H4 (cell line): Measurements from ENCODE around the gene CYTH4. TPM values are rescaled to one million over a fixed set of nuclear protein-coding genes. Genes with fewer than 3 reads are reported as not detected.
A peak's percentile ranks its signal among the peaks of the same experiment; 100 is the strongest.
"Not testable (repeated sequence)": the region's sequence is repeated elsewhere in the genome, so short reads cannot be mapped to it uniquely, and the experiment has no call there.

Experiments used
- DNase-seq: peaks from one replicate; pipeline ENCODE4 v3.0.0-alpha.2; 2015; ENCODE audit warnings: low spot score
- total RNA-seq: library from RNA; depleted of rRNA; stranded (reverse); fragments of >200 nt; shearing (Covaris generic); gene quantifications from 2 replicates; pipeline ENCODE4 v1.2.3, GENCODE V29; 2014

CYTH4 gene
- total RNA-seq, 1 experiment from 2014 or later = 0.08 TPM

DNA sequence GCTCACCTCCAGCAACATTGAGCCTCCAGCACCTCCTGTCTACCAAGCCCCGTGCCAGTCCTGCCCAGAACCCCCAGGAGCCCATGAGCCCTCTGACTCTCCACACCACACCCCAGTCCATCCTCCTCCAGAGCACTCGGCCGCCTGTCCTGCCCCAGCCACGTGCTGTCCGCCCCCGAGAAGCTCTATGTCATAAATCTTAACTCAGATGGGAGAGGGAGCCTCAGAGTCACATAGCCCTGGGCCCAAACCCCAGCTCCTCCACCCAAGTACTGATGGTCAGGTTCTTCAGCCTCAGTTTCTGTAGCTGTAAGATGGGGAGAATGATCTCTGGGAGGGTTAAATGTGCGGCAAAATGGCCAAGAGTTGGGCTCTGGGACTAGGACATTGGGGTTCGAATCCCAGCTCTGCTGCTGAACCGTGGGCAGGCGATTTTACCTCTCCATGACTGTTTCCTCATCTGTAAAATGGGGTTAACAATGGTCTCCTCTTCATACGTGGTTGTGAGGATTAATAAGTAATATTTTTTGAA is 27.8 kb downstream of the CYTH4 start:
- no peak for DNase-seq

DNA sequence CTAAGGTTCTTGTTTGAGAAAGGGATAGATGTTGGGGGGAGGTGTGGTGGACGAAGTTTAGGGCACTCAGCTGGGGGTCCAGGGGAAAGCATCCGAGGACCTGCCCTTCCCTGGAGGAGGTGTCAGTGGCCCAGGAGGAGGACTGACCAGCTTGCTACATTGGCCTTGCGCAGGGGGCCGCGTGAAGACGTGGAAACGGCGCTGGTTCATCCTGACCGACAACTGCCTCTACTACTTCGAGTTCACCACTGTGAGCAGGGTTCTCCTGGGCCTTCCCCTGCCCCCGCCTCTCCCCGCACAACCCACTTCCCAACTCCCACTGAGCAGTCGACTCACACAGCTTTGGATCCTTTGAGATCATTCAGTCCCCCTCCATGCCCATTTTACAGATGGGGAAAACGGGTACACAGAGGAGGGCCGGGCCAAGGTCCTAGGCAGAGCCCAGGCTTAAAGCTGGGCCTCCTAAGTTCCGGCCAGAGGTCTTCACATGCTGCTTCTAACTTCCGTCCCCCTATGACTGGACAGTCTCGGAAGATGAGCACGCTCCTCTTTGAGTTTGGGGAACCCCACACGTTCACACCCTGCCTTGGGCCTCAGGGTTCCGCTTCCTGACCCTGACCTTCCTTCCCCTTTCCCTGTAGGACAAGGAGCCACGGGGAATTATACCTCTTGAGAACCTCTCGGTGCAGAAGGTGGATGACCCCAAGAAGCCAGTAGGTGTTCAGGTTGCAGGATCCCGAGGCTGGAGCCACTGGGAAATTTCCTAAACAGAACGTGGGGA is 28.7 kb downstream of the CYTH4 start:
- DNase-seq = no peak

DNA sequence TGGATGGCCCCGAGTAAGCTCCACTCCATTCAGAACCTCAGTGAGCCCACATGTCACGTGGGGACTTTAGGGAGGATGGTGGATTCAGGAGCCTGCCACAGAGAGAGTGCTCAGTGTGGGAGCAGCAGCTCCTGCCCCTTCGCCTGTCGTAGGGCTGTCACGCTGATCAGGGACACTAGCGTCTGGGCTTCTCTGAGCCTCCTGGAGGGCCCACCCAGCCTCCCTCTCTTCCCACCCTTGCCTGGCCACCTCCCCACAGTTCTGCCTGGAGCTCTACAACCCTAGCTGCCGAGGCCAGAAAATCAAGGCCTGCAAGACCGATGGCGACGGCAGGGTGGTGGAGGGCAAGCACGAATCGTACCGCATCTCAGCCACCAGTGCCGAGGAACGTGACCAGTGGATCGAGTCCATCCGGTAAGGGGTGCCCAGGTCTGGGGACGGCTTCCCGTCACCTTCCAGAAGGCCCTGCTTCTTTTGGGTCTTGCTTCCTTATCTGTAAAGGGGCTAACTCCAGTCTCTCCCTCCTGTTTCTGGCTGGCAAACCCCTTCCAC is 29.5 kb downstream of the CYTH4 start:
- DNase-seq = no peak

GRCh38 chr22:37312549-37313183 is 30.4 kb downstream of the CYTH4 start:
- DNase-seq = no peak

DNA sequence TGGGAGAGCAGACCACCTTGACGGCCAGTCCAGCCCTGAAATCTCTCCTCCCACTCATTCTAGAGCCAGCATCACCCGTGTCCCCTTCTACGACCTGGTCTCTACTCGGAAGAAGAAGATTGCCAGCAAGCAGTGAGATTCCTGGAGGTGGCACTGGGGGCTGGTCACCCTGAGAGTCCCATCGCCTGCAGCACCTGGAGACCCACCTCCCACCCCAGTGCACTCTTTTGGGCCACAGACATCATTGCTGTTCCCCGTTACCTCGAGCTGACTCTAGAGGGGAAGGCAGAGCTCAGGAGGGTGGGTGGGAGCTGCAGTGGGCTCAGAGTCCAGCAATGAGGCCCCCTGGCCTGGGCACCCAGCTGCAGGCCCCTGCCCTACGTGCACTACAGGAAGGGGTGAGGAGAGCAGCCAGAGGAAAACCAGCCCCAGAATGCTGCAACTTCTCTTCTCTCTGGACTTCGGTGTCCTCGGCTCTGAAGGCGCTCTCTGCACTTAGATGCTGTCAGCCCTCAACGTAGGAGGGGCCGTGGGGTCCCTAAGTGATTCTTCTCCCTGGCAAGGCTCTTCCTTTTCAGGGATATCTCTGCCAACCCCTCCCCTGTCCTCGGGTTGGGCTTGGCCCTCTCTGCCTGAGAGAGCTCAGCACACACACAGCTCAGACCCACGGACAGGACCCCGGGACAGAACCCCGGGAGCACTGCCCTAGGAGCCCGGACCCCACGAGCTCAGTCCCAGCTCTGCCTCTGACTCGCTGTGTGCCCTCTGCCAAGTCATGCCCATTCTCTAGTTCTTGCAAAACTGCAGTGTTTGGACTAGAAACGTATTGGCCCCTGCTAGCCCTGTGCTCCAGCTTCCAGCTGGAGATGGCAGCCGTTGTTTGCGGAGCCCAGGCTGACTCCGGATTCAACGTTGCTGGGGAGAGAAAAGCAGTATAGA is 31.3 kb downstream of the CYTH4 start:
- no peak for DNase-seq

DNA sequence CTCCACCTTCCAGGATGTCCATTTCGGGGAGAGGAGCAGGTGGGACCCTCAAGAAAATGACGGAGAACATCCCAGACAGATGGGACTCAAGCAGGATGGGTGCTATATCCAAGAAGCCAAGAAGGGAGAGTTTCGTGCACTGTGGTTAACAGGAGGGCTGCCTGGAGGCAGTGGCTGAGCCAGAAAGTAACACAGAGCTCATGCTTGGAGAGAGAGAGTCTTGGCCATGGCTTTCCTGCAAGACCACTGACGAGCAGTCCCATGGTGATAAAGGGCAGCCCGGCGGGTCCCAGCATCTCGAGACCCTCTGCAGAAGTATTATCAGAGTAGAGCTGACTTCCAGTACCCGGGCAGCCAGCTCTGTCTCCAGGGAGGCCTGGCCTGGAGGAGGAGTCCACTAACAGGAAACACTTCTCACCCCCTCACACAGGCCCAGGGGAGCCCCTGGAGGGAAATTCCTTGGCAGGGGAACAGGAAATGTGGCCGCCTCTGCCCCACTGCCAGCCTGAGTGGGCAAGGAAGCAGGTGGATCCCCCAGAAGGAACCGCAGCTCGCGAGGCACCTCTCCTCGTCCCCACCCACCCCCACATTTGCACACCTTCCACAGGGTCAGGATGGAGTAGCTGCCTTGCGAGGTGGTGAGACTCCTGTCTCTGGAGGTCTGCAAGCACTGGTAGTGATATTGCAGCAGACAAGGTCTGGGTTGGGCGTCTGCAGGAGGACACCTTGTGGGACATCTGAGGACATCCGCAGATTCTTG is 32.2 kb downstream of the CYTH4 start:
- DNase-seq = no peak

- no peak for DNase-seq
Measured at GRCh38 chr22:37316405-37316804, 34.1 kb downstream of the CYTH4 start.

DNA sequence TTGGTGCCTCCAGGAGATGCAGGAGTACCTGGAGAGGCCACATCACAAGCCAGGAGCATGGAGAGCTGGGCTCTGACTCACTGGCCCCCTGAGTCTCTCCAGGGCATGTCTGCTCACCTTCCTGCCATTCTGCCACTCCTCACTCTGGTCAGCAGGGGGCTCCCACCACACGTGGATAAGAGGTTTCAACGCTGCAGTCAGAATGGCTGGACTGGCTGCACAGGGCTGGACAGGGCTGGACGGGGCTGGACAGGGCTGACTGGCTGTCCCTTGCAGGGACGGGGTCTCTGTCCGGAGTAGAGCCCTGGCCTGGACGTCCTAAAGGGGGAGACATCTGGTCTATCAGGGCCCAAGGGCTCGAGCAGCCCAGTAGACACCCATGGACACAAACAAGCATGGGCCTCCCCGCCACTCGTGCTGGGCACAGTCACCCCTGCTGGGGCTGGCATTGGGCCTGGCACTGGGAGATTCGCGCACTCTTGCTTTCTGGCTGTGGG is 34.6 kb downstream of the CYTH4 start:
- DNase-seq = peak; percentile 74

DNA sequence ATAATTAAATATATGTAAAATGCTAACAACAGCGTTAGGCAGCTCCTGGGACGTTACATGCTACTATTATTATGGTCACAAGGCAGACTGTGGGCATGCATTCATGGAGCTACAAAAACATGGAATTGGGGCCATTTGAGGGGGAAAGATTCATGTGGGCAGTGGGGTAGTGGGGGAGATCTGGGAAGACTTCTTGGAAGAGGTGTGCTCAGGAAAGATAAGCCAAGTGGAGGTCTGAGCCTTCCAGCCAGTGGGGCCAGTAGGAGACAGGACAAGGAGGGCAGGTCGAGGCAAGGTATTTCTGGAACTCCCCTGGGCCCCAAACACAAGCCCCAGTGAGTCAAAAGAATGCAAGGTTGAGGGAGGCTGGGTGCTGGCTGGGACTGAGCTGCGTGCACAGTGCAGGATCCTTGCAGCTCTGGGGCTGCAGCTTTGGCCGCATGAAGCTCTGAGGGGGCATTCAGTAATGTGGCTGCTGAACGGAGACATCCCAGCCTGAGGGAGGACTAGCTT is 35.4 kb downstream of the CYTH4 start:
- no peak for DNase-seq

DNA sequence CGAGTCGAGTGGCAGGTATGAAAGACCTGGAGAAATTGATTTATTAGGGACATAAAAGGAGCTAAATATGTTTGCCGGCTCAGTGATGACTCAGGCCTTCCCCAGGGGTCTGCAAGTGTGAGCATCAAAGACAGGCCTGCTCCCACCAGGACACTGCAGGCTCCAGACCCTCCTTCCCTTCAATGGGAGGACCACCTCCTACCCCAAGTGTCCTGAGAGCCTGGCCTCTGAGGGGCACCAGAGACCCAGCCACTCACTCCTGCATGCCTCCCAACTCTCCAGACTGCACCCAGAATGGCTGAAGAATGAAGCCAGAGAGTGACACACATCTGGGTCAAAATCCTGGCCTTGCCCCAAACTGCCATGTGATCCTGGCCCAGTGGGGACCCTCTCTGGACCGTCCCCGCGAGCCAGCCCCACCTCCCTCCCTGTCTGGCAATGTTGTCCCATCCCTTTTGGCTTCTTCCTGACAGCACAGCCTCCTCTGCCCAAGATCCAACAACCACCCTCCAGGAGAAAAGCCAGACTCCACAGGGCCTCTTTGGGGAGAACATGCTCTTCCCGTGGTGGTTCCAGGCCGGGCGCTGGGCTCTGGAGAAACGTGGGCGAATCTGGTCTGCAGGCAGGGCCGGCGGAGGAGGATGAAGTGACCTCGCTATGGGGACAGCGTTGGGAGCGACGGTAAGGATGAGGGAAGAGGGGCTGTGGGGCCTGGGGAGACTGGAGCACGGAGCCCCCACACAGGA is 36.2 kb downstream of the CYTH4 start:
- no peak for DNase-seq

DNA sequence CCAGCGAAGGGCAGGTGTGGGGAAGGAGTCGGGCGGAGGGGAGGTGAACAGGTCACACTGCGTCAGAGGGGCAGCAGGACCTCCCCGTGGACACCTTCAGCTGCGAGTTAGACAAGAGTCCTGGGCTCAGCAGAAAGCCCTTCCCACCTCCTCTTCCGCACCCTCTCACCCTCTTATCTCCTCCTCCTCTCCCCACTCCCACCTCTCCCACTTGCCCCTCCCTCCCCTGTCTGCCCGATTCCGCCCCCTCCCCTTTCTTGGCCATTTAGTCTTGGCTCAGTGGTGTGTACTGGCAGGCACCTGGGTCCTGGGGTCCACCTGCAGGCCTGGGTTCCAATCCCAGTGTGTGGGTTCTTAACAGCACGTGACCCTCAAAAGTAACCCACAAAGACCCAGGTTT is 37.2 kb downstream of the CYTH4 start:
- no peak for DNase-seq

GRCh38 chr22:37320726-37321677 is 38.7 kb downstream of the CYTH4 start:
- no peak for DNase-seq

GRCh38 chr22:37324340-37325038 is 42.2 kb downstream of the CYTH4 start:
- no peak for DNase-seq

GRCh38 chr22:37325039-37325395 is 42.7 kb downstream of the CYTH4 start:
- no peak for DNase-seq

DNA sequence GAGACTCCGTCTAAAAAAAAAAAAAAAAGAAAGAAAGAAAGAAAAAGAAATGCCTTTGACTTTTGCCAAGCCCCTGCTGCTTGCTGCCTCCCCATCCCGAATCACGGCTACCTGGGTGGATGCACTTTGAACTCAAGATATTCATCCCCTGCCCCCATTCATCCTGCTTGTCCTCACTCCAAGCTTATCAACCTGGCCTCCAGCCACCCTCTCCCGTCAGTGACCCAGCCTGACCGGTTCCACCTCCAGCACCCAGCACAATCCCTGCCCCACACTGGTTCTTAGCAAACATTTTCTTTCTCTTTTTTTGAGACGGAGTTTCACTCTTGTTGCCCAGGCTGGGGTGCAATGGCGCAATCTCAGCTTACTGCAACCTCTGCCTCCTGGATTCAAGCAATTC is 44.4 kb downstream of the CYTH4 start:
- DNase-seq = no peak

DNA sequence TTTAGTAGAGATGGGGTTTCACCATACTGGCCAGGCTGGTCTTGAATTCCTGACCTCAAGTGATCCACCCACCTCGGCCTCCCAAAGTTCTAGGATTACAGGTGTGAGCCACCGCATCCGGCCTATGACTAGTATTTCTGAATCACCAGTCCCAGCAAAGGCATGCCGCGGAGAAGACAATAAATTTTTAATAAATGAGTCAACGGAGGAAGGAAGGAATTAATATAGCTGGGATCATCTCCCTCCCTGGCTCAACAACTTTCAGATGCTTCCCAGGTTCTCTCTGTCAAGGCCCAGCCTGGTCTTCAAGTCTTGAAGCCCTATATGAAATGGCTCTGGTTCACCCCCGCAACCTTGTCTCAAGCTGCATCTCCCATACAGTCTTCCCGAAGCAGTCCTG is 45.7 kb downstream of the CYTH4 start:
- DNase-seq = no peak

- DNase-seq = not testable (repeated sequence)
Measured at GRCh38 chr22:37328538-37329237, 46.4 kb downstream of the CYTH4 start.
